HG02678 (cell line): ENCODE results near the gene BRIP1.
"Not testable (repeated sequence)": the region's sequence is repeated elsewhere in the genome, so short reads cannot be mapped to it uniquely, and the experiment has no call there.

Experiments used
- ATAC-seq: cut with Tn5 transposase; IDR thresholded peaks from one replicate; pipeline ENCODE4 v1.9.1; 2021; ENCODE audit warnings: mild to moderate bottlenecking, moderate library complexity; ENCODE audit not compliant: unreplicated experiment

Gene BRIP1

DNA sequence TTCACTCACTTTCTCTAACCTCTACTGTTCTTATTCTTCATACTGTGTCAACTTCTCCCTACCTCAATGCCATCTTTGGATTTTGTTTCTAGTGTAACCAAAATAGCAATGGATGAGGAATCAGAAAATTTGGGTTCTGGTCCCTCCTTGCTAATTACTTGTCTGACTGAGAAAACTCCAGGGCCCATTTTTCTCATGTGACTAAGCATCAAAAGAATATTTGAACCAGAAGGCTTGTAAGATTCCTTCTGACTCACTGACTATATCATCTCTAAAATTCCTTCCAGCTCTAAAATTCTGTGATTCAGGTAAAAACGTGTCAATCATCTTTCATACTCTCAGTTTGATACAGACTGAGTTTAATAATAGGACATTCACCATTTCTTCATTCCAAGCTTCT is 57.9 kb downstream of the BRIP1 start:
- no peak for ATAC-seq

DNA sequence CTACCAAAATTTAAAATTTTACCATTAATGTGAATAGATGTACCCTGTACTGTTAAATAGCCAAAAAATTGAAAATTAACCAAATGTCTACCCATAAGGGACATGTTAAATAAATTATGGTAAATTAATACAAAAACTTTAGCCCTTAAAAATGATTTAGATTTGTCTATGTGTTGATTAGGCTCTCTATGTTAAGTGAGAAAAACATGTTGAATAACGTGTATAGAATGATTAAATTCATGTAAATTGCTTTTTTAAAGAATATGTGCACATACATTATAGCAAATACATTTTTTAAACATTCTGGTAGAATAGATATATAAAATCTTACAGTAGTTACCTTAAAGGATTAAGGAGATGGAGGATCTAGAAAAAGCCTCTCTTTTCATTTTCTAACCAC is 59.5 kb downstream of the BRIP1 start:
- no peak for ATAC-seq

DNA sequence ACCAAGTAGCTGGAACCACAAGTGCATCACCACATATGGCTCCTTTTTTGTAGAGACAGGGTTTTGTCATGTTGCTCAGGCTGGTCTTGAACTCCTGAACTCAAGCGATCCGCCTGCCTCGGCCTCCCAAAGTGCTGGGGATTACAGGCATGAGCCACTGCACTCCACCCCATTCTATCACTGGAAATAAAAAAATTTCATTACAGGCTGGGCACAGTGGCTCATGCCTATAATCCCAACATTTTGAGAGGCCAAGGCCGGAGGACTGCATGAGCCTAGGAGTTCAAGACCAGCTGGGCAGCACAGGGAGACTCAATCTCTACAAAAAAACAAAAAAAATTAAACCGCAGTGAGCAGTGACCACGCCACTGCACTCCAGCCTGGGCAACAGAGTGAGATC is 60.1 kb downstream of the BRIP1 start:
- ATAC-seq, result no peak

DNA sequence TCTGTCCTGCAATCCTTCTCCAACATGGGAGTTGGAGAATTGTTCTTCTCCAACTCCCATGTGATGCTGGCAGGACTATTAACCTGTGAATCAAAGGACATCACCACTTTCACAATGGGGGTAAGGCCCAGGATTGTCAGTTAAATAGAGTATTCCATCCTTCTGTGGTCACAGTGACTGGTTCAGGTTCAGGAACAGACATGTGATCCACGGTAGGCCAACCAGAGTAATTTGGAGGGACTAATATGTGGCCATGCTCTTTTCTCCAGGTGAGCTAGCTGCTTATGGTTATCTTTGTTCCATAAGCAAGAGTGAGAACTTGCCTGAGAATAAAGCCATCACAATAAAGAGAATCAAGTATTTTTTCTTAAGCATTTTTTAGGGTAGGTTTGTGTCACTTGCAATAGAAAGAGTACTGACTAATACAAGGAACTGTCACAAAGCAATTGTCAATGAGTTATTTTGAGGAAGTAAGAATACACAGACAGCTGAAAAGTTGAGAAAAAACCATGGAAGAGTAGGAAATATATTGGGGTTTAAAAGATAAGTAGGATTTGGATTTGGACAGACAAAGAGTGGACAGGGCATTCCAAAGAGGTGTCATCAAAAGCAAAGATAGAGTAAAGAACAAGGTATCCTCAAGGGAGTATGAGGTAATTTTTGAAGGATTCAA is 63.4 kb downstream of the BRIP1 start:
- no peak for ATAC-seq

DNA sequence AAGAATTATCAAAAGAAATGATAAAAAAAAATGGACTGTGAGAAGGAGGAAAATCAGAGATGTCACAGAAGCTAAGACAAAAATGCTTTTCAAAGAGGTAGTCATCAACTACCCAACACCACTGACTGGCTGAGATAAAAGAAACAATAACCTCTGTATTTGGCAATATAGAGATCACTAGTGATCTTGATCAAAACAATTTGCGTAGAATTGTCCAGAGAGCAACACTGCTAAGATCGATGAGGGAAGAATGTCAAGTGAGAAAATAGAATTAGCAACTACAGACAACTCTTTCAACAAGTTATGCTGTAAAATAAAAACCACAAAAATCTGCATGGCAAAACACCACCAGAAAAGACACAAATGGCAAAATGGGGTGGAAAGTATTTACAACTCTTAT is 66.0 kb downstream of the BRIP1 start:
- ATAC-seq, result no peak

DNA sequence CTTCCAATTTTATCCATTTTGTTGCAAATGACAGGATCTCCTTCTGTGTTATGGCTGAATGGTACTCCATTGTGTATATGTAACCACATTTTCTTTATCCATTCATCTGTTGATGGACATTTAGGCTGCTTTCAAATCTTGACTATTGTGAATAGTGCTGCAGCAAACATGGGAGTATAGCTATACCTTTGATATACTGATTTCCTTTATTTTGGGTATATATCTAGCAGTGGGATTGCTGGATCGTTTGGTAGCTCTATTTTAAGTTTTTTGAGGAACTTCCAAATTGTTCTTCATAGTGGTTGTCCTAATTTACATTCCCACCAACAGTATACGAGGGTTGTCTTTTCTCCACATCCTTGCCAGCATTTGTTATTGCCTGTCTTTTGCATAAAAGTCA is 67.8 kb downstream of the BRIP1 start:
- ATAC-seq, result no peak

DNA sequence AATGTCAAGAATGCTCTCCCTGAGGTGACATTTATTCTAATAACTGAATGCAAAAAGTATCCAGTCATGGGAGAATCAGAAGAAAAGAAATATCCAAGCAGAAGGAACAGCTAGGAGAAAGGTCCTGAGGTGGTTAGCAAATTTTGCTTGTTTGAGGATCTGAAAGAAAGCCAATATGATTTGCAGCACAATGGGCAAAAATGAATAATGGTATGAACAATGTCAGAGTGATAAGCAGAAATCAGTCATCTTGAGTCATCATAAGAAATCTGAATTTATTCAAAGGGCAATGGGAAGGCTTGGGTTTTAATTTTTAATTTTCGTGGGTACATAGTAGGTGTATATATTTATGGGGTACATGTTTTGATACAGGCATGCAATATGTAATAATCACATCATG is 68.5 kb downstream of the BRIP1 start:
- no peak for ATAC-seq

DNA sequence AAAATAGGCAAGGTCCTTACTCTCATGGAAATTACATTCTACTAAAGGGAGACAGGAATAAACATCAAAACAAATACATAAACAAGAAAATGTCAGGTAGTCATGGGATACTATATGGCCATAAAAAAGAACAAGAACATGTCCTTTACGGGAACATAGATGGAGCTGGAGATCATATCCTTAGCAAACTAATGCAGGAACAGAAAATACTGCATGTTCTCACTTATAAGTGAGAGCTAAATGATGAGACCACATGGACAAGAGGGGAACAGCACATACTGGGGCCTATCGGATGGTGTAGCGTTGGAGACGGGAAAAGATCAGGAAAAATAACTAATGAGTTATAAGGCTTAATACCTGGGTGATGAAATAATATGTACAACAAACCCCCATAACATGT is 69.1 kb downstream of the BRIP1 start:
- ATAC-seq, result no peak

DNA sequence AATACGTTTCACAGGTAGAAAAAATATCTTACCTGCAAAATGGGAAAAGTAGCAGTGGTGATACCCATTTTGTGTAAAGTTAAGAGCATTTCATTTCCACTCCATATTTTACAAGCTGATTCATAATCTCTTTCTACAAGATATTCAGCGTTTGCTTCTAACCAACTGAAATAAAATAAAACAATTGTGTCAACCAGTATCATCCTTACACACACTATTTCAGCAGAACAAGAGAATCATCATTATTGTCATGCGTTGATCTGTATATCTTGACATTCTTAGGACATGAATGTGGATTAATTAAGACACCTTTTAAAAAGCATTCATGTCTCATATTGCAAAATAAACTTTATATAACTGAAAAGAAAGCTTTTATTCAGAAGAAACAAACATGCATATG is 69.8 kb downstream of the BRIP1 start:
- no peak for ATAC-seq

DNA sequence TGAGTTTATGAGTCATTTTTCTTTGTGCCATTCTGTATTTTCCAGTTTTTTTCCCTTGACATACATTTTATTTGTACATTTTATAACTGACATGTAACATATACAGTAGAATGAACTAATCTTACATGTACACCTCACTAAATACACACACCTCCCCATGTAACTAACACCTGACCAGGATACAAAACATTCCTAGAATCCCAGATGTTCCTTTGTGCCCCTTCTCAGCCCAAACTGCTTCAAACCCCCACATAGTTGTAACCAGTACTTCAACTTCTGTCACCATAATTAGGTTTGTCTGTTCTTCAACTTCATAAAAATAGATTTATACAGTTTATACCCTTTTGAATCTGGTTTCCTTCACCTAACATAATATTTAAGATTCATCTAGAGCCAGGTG is 73.5 kb downstream of the BRIP1 start:
- no peak for ATAC-seq

DNA sequence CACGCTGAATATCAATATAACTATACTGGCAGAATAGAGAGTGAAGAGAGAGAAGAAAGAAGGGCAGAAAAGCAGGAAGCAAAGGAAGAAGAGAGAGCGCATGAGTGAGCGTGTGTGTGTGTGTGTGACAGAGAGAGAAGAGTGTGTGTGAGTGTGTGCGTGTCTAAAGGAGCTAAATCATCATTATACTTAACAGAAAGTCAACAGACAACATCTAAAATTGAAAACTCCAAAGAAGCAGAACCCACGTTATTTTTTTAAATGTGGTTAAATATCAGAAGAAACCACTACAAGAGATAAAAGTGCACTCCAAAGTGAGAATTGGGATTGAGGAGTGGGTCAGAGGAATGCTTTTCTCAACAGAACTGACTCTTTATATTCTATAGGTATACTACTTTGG is 77.2 kb downstream of the BRIP1 start:
- ATAC-seq, result no peak

DNA sequence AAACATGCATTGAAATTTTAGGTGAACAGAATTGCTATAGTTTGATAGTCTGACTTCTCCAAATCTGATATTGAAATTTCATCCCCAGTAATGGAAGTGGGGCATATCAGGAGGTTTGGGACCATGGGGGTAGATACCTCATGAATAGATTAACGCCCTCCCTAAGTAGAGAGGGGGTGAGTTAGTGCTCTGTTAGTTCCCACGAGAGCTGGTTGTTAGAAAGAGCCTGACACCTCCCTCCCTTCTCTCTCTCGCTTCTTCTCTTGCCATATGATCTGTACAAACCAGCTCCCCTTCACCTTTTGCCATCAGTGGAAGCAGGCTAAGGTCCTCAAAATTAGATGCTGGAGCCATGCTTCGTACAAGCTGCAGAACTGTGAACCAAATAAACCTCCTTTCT is 78.8 kb downstream of the BRIP1 start:
- no peak for ATAC-seq

DNA sequence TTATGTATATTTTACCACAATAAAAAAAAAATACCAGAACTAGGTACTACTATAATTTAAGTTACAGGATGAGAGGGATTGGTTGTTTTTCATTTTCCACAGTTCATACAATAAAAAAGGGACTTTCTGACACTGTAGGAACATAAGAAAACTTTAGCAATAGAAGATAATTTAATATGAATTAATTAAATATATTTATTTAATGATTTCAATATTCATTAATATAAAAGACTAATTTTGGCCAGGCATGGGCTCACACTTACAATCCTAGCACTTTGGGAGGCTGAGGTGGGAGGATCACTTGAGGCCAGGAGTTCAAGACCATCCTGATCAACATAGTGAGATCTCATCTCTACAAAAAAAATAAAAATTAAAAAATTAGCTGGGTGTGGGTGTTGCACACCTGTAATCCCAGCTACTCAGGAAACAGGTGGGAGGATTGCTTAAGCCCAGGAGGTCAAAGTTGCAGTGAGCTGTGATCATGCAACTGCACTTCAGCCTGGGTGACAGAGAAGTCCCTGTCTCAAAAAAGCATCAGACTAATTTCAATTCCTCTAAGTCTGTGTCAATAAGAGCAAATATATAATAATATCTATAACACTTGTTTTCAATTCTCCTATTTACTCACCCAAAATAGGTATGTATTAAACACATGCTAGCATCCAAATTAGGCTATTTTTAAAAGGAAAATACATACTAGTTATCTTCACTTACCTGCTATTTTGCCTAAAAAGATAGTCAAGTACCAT is 79.6 kb downstream of the BRIP1 start:
- ATAC-seq, result peak; percentile 64

DNA sequence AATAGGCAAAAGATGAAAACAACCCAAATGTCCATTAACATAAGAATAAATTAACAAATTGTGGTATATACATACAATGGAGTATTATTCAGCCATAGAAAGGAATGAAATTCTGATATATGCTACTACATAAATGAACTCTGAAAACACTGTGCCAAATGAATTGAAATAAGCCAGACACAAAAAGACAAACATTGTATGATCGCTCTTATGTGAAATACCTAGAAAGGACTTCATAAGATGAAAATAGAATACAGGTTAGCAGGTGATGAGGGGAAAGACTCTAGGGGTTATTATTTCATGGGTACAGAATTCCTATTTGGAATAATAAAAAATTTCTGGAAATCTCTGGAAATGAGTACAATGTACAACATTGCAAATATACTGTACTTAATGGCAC is 80.2 kb downstream of the BRIP1 start:
- ATAC-seq, result no peak

DNA sequence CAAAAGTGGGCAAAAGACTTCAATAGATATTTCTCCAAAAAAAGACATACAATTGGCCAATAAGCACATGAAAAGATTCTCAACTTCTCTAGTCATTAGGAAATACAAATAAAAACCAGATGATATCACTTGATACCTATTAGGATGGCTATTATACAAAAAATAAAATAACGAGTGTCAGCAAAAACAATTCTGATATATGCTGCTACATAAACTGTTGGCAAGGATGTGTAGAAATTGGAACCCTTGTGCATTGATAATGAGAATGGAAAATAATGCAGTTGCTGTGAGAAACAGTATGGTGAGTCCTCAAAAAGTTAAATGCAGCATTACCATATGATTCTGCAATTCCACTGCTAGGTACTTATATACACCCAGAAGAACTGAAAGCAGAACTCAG is 80.6 kb downstream of the BRIP1 start:
- no peak for ATAC-seq

DNA sequence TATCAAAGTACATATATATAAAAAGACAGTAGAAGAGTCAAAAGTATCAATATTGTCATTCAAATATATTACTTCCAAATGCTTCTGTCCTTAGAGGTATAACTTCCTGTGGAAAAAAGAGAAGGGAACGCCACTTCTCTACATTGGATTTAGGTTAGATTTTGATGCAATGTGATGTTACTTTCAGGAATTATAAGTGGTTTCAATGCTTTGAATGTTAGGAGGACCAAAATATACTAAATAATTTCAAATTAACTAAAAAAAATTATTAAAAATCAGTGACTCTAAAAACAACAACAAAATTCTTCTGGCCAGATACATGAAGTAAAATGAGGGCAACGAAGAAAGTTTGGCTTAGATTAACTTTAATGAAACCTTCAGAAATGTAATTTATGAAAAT is 88.0 kb downstream of the BRIP1 start:
- no peak for ATAC-seq

DNA sequence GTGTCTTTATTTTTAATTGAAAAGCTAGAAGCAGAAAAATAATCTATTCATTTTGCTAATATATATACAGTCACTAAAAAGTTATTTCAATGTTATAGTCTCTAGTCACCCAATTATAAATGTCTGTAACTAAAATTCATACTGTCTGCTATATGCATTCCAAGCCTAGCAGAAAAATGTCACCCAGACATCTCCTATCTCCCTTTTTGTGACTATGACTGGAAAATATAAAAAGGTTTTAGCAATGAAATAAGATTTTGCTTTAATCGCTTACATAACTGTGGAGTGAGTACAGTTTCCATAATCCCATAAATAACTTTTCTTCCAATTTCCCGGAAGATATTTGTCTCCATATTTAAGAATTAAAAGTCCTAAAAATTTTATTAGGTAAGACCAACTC is 88.6 kb downstream of the BRIP1 start:
- ATAC-seq, result no peak

DNA sequence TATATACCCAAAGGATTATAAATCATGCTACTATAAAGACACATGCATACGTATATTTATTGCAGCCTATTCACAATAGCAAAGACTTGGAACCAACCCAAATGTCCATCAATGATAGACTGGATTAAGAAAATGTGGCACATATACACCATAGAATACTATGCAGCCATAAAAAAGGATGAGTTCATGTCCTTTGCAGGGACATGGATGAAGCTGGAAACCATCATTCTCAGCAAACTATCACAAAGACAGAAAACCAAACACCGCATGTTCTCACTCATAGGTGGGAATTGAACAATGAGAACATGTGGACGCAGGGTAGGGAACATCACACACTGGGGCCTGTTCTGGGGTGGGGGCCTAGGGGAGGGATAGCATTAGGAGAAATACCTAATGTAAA is 89.2 kb downstream of the BRIP1 start:
- ATAC-seq, result not testable (repeated sequence)

DNA sequence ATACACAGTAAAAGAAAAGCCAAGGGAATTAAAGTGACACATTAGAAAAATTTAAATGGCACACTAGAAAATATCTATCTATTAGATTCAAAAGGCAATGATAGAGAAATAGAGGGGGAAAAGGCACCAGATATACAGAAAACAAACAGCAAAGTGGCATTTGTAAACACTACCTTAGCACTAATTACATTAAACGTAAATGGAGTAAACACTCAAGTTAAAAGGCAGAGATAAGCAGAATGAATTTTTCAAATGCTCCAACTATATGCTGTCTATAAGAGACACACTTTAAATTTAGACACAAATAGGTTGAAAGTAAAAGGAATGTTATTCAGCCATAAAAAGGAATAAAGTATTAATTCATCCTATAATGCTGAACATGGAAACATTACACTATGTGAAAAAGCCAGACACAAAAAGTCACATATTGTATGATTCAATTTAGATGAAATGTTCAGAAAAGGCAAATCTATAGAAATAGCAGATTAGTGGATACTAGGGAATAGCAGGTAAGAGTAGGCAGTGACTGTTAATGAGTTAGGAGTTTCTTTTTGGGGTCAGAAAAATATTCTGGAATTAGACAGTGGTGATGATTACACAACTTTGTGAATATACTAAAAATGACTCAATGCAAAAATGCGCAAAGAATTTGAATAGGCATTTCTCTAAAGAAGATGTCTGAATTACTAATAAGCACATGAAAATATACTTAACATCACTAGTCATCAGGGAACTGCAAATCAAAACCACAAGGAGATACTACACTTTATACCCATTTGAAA is 92.4 kb downstream of the BRIP1 start:
- no peak for ATAC-seq

DNA sequence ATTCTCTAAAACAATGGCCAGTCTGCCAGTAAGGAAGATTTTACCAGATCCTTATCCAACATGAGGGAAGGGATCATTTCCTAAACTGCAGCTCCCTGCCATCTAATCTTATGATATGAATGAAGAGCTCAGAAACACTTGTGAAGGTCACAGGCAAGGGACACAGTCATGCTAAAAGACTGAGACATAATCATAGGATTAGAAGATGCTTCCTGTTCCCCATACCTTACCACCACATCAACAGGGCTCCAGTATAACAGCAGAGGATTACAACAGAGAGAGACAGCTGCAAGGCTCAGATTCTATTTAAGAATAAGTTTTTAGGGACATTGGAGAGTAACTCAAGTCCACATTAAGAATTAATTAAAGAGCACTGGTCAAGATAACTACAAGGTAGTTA is 93.3 kb downstream of the BRIP1 start:
- no peak for ATAC-seq

DNA sequence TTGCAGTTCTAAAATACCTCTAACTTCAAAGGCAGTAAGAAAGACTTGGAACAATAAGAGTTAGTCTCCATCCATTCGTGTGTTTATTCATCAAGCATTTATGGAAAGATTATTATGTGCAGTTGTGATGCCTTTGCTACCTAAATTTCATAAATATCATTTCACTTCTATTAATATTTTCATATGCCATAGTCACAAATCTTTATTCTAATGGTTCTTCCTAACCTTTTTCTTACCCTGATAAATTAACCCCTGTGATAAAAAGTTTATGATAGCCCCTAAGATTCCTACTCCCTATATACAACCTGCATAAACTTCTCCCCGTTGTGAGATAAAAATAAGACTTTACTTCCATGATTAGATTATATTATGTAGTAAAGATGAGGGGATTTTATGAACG is 94.9 kb downstream of the BRIP1 start:
- no peak for ATAC-seq

DNA sequence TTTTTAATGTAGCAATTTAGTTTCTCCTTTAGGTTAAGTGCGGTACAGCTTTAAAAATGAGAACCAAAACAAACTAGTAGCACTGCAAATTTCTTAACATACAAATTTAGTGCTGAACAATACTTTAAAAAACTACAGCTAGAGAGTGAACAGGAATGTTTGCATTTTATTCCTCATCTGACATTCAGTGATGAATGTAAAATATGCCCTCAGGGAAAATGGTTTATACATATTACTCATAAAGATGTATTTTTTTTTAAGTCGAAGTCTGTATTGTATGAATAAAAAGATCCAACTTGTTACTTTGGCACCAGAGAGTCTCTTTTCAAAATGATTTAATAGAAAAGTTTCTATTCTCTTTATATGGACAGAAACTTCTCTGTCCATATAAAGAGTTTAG is 96.8 kb downstream of the BRIP1 start:
- ATAC-seq, result no peak
